Measurements from ENCODE around the gene NREP.

- TF ChIP-seq CTCF (IDR thresholded peaks at IDR 0.05; ENCODE audit: insufficient read depth, low read length), result no peak
- peak; percentile 68; the same call in 1 of the 2 replicates for TF ChIP-seq POLR2AphosphoS5 (IDR thresholded peaks at IDR 0.05; ENCODE audit: low read depth)
These were observed 625 bp upstream of the NREP start for GRCh38 chr5:111757355-111758283.

Data from HL-60 (cell line).